K562 (cell line): ENCODE results near the gene SPPL2C. TPM values are rescaled to one million over a fixed set of nuclear protein-coding genes. Genes with fewer than 3 reads are reported as not detected.

Source experiments
- ATAC-seq: fragments of 200-7000 bp; cut with Tn5 transposase; 3 replicates; pipeline ENCODE4 v1.9.1; 2020; ENCODE audit warnings: moderate library complexity
- BruUV-seq: library from RNA; stranded (reverse); fragments of 400-500 nt; replicated peaks from 2 replicates; lab custom pipeline; 2021; lab: Mats Ljungman, UMichigan
- CTCF ChIA-PET: fragments of 300-600 bp; formaldehyde crosslinking; extraction: SDS; loops from one replicate; lab custom pipeline; 2021; ENCODE audit warnings: low intra/inter-chr PET ratio; lab: Yijun Ruan, JAX
- POLR2A ChIA-PET: fragments of 300-600, 350-650 bp; sonication (Branson Sonifier 250); formaldehyde crosslinking; extraction: SDS; loops from one replicate; lab custom pipeline; 2021; ENCODE audit warnings: antibody characterized with exemption, inconsistent platforms; lab: Yijun Ruan, JAX
- DNase-seq, 4 experiments: peaks; one replicate each; pipeline versions ENCODE4 v3.0.0 to v3.0.0-alpha.2; 2011 to 2018; ENCODE audit warnings: low spot score in 3 of 4, mixed read lengths in 3 of 4; ENCODE audit errors: extremely low read depth in 1 of 4
- FAIRE-seq: peaks from 2 replicates; lab custom pipeline; 2011; peaks lifted over from hg19 to GRCh38; lab: Jason Lieb, UNC
- H2AFZ ChIP-seq: 2 replicates; pipeline ENCODE4 v1.6.0; 2011; ENCODE audit warnings: low read depth, low read length, control low read depth, inconsistent platforms
- H3K27ac ChIP-seq: fragments of 200-600 bp; 3 replicates; pipeline ENCODE4 v1.8.0; 2011; ENCODE audit warnings: low read depth, mild to moderate bottlenecking, control low read depth, inconsistent platforms, low read length, moderate library complexity, mixed read lengths; ENCODE audit errors: extremely low read depth
- H3K27me3 ChIP-seq, 2 experiments: fragments of 300-600 bp in 1 of 2; 2 replicates in 1 of 2; 3 replicates in 1 of 2; pipeline versions ENCODE4 v1.6.0 to v1.8.0; 2011; ENCODE audit warnings: inconsistent platforms in 2 of 2, low read length in 2 of 2, mild to moderate bottlenecking in 1 of 2, mixed read lengths in 1 of 2, moderate library complexity in 1 of 2; ENCODE audit not compliant: control insufficient read depth in 2 of 2, insufficient read depth in 2 of 2
- H3K36me3 ChIP-seq: fragments of 300-600 bp; 3 replicates; pipeline ENCODE4 v1.8.0; 2011; ENCODE audit warnings: mild to moderate bottlenecking, low read length, inconsistent platforms; ENCODE audit not compliant: control insufficient read depth, insufficient read depth
- H3K4me1 ChIP-seq, 2 experiments: fragments of 200-600 bp in 1 of 2; replicated peaks in 1 of 2; 2 replicates in 1 of 2; 3 replicates in 1 of 2; pipeline versions ENCODE4 v1.5.1 to v1.8.0; 2011; ENCODE audit warnings: inconsistent platforms in 2 of 2, low read length in 2 of 2, mild to moderate bottlenecking in 1 of 2, mixed read lengths in 1 of 2, moderate library complexity in 1 of 2; ENCODE audit not compliant: control insufficient read depth in 2 of 2, insufficient read depth in 2 of 2
- H3K4me2 ChIP-seq: 2 replicates; pipeline ENCODE4 v1.6.1; 2011; ENCODE audit warnings: low read length, control low read depth, inconsistent platforms, mixed read lengths; ENCODE audit not compliant: insufficient read depth
- H3K4me3 ChIP-seq: fragments of 200-600 bp; sonication (generic), shearing (Covaris generic); 2 replicates; pipeline ENCODE4 v1.5.1; 2016; ENCODE audit warnings: control low read depth, inconsistent platforms
- H3K79me2 ChIP-seq: fragments of 200-600 bp; 3 replicates; pipeline ENCODE4 v1.8.0; 2011; ENCODE audit warnings: low read length, inconsistent platforms; ENCODE audit not compliant: control insufficient read depth, insufficient read depth
- H3K9ac ChIP-seq, 2 experiments: 2 replicates each; pipeline versions ENCODE4 v1.6.0 to v1.6.1; 2011; ENCODE audit warnings: low read depth in 2 of 2, low read length in 2 of 2, control low read depth in 1 of 2, inconsistent platforms in 1 of 2, mild to moderate bottlenecking in 1 of 2, mixed read lengths in 1 of 2; ENCODE audit not compliant: insufficient read depth in 1 of 2
- H3K9me1 ChIP-seq: one replicate; pipeline ENCODE4 v1.6.0; 2011; ENCODE audit warnings: inconsistent platforms, mild to moderate bottlenecking, low read length, moderate library complexity; ENCODE audit not compliant: control insufficient read depth, insufficient read depth
- H3K9me3 ChIP-seq: replicated peaks from 2 replicates; pipeline ENCODE4 v1.5.1; 2011; ENCODE audit warnings: low read depth, low read length, inconsistent platforms; ENCODE audit not compliant: control insufficient read depth, insufficient read depth
- H4K20me1 ChIP-seq: replicated peaks from 2 replicates; pipeline ENCODE4 v1.6.1; 2011; ENCODE audit warnings: low read length, inconsistent platforms, mixed read lengths; ENCODE audit not compliant: control insufficient read depth, insufficient read depth
- ARNT ChIP-seq, 2 experiments: fragments of 450-650 bp; IDR thresholded peaks; 2 replicates each; pipeline ENCODE4 v1.6.1; 2016; ENCODE audit warnings: mild to moderate bottlenecking in 1 of 2
- CBFA2T2 ChIP-seq: fragments of 450-650 bp; conservative IDR thresholded peaks from 2 replicates; pipeline ENCODE4 v1.6.1; 2017; ENCODE audit warnings: mild to moderate bottlenecking
- FOSL1 ChIP-seq: fragments of 200-800 bp; sonication (Bioruptor generic); conservative IDR thresholded peaks from 2 replicates; pipeline ENCODE4 v1.6.1; 2016; ENCODE audit warnings: missing genetic modification characterization, missing compliant biosample characterization
- FOXA3 ChIP-seq, 2 experiments: fragments of 450-650 bp in 1 of 2; sonication (generic) in 1 of 2; formaldehyde crosslinking; IDR thresholded peaks in 1 of 2; conservative IDR thresholded peaks in 1 of 2; 2 replicates each; pipeline versions ENCODE4 v1.4.0 to v1.8.0; 2020 to 2022; ENCODE audit warnings: mild to moderate bottlenecking in 2 of 2, missing genetic modification reagents in 1 of 2
- RHOXF2B ChIP-seq: fragments of 250-450 bp; sonication (Bioruptor Pico); conservative IDR thresholded peaks from 2 replicates; pipeline ENCODE4 v1.5.1; 2021
- SMARCE1 ChIP-seq: fragments of 450-650 bp; IDR thresholded peaks from 2 replicates; pipeline ENCODE4 v1.7.1; 2016; ENCODE audit warnings: mild to moderate bottlenecking
- TCFL5 ChIP-seq: fragments of 250-450 bp; sonication (Bioruptor Pico); conservative IDR thresholded peaks from 2 replicates; pipeline ENCODE4 v1.6.1; 2021; ENCODE audit warnings: mild to moderate bottlenecking, moderate library complexity, matching md5 sums
- TFAP4 ChIP-seq: sonication (generic); formaldehyde crosslinking; IDR thresholded peaks from 2 replicates; pipeline ENCODE4 v1.8.0; 2022; ENCODE audit warnings: missing genetic modification reagents, mild to moderate bottlenecking, moderate library complexity, borderline replicate concordance
- WGBS: fragments of 100-300 bp; shearing (Covaris generic); methylation state at CpG from one replicate; pipeline ENCODE4 v1.1.6; 2016; ENCODE audit warnings: low coverage, mixed read lengths; ENCODE audit not compliant: insufficient coverage; ENCODE audit errors: missing lambda C conversion rate; 5-methylcytosine and 5-hydroxymethylcytosine counted together
- in situ Hi-C: fragments of 300-500 bp; cut with MboI; formaldehyde crosslinking; loops from 4 replicates; pipeline ENCODE4 v1.15.0; 2018; ENCODE audit warnings: inconsistent platforms, mixed read lengths
- intact Hi-C: fragments of 100-400 bp; cut with micrococcal nuclease; formaldehyde crosslinking; loops from 2 replicates; pipeline ENCODE4 v1.14.2; 2022
- polyA plus RNA-seq, 8 experiments: library from polyadenylated mRNA; depleted of rRNA in 4 of 8; stranded (reverse) in 5 of 8; unstranded in 3 of 8; fragments of >200 nt; fragmentation: Nextera tagmentation in 2 of 8; fragmentation: Illumina TruSeq in 1 of 8; extraction: Ambion mirVana in 2 of 8; extraction: Trizol in 1 of 8; gene quantifications; 2 replicates each; pipeline versions ENCODE4 v1.2.1 to v1.2.3, GENCODE V29; 2011 to 2014; ENCODE audit warnings: inconsistent platforms in 1 of 8, missing spikeins in 1 of 8
- total RNA-seq, 7 experiments: library from RNA; depleted of rRNA in 6 of 7; stranded (reverse); fragments of >200 nt in 6 of 7; fragmentation: Illumina TruSeq in 2 of 7; extraction: Trizol in 2 of 7; gene quantifications; 2 replicates each; pipeline versions ENCODE4 v1.2.1 to v1.2.3, GENCODE V29; 2011 to 2021; ENCODE audit warnings: low replicate concordance in 1 of 7
- TF ChIP-seq, protein P1 (sequence below): fragments of 250-450 bp; sonication (Bioruptor Pico); IDR thresholded peaks from 2 replicates; pipeline ENCODE4 v1.5.0; 2020; ENCODE audit warnings: mild to moderate bottlenecking, borderline replicate concordance

The SPPL2C gene
- total and polyA plus RNA-seq, 9 of the 15 experiments (the other 6 are each of a cell fraction or from before 2014, with no cell fraction given), result not detected

GRCh38 chr17:45823598-45823997 is 21.1 kb upstream of the SPPL2C start:
- no peaks in the 10 kb centered on the region; a peak in 2 of 5 replicates for H3K4me1 ChIP-seq
- ChIA-PET CTCF (interaction anchor here (0.6 kb wide), 1 partner anchor 153 kb away, joined by 3 read pairs; no protein-coding TSS in a partner anchor), POLR2A (no interaction called here)
- no peak for TF ChIP-seq ARNT (IDR thresholded peaks at IDR 0.05)
- TF ChIP-seq CBFA2T2, result no peak
- no peak for TF ChIP-seq FOXA3 (CRISPR knock-in tag; conservative IDR thresholded peaks at IDR 0.05 in 1 of 2, IDR thresholded peaks at IDR 0.05 in 1 of 2)
- no peak for TF ChIP-seq TCFL5 (CRISPR knock-in tag)
- TF ChIP-seq, protein P1, sequence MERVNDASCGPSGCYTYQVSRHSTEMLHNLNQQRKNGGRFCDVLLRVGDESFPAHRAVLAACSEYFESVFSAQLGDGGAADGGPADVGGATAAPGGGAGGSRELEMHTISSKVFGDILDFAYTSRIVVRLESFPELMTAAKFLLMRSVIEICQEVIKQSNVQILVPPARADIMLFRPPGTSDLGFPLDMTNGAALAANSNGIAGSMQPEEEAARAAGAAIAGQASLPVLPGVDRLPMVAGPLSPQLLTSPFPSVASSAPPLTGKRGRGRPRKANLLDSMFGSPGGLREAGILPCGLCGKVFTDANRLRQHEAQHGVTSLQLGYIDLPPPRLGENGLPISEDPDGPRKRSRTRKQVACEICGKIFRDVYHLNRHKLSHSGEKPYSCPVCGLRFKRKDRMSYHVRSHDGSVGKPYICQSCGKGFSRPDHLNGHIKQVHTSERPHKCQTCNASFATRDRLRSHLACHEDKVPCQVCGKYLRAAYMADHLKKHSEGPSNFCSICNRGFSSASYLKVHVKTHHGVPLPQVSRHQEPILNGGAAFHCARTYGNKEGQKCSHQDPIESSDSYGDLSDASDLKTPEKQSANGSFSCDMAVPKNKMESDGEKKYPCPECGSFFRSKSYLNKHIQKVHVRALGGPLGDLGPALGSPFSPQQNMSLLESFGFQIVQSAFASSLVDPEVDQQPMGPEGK, result no peak
- no peak for TF ChIP-seq TFAP4
- TF ChIP-seq RHOXF2B (CRISPR knock-in tag), result no peak
- TF ChIP-seq SMARCE1, result no peak
- 0 out of 2 replicates have a peak, but pooled peaks have one; percentile 6 for TF ChIP-seq FOSL1 (tag)
- no peak overlapping the region; a peak in 1 of 4 replicates for H3K9ac ChIP-seq
- BruUV-seq, result no TSS peak
- no peak for FAIRE-seq
- no peak for ATAC-seq
- no peak for DNase-seq
- peaks cover 14 to 74% of the 10 kb centered on the region in 2 experiments; a peak in 4 of 5 replicates for H3K27me3 ChIP-seq
- no peaks in the 10 kb centered on the region for H3K36me3 ChIP-seq
- no peaks in the 10 kb centered on the region for H3K9me1 ChIP-seq
- H3K4me2 ChIP-seq, result no peak overlapping the region
- no peaks in the 10 kb centered on the region for H3K9me3 ChIP-seq
- H3K79me2 ChIP-seq, result no peaks in the 10 kb centered on the region
- H3K4me3 ChIP-seq, result no peak overlapping the region
- H4K20me1 ChIP-seq, result peaks cover 10% of the 10 kb centered on the region
- H3K27ac ChIP-seq, result no peak overlapping the region
- WGBS, result 3% methylated on average over 9 of the region's 10 CpGs
- H2AFZ ChIP-seq, result no peak overlapping the region
- intact Hi-C loops, result no loop called here
- in situ Hi-C loops, result no loop called here
